Activated T-helper 1 cell treated with anti-CD3 and anti-CD28 coated beads, Interleukin-2, amount 50 U/mL, for 16 hours (primary cell): ENCODE results near the gene CCDC38.

Experiments used
- DNase-seq, 2 donors: peaks; one replicate each; pipeline ENCODE4 v3.0.0-alpha.2; 2020; ENCODE audit warnings: low read depth in 1 of 2, low spot score in 1 of 2

Gene CCDC38

GRCh38 chr12:95962222-95962621, 19.8 kb upstream of the CCDC38 start:
- DNase-seq: no peak

GRCh38 chr12:95960241-95960640, 17.8 kb upstream of the CCDC38 start:
- no peak for DNase-seq

- no peak for DNase-seq
Observed at GRCh38 chr12:95959107-95959506, 16.7 kb upstream of the CCDC38 start.

GRCh38 chr12:95956557-95957145, 14.2 kb upstream of the CCDC38 start:
- no peak for DNase-seq

- no peak for DNase-seq
Observed at GRCh38 chr12:95955549-95956159, 13.2 kb upstream of the CCDC38 start.

- DNase-seq: no peak
Observed at GRCh38 chr12:95953000-95953399, 10.6 kb upstream of the CCDC38 start.

- no peak for DNase-seq
Observed at GRCh38 chr12:95951515-95951914, 9.1 kb upstream of the CCDC38 start.

GRCh38 chr12:95949477-95950206, 7.2 kb upstream of the CCDC38 start:
- DNase-seq: no peak

GRCh38 chr12:95944108-95944704, 1.8 kb upstream of the CCDC38 start:
- DNase-seq: no peak

GRCh38 chr12:95943330-95943842, 972 bp upstream of the CCDC38 start, which contains the start of gene AMDHD1:
Gene AMDHD1 (plus strand): TSS chr12:95943331. CDS start chr12:95943399, 68 bp downstream.
- DNase-seq: peak; percentile 16 to 38

- no peak for DNase-seq
Observed at GRCh38 chr12:95942101-95942523, 302 bp downstream of the CCDC38 start.

- DNase-seq: no peak
Observed at GRCh38 chr12:95940514-95940913, 1.9 kb downstream of the CCDC38 start.

GRCh38 chr12:95922231-95922630, 20.2 kb downstream of the CCDC38 start:
- no peak for DNase-seq

- no peak for DNase-seq
Observed at GRCh38 chr12:95919110-95919509, 23.3 kb downstream of the CCDC38 start.

GRCh38 chr12:95918194-95918993, 24.0 kb downstream of the CCDC38 start:
- peak in 1 of 2 donors; percentile 9 for DNase-seq

- DNase-seq: no peak
Observed at GRCh38 chr12:95909871-95910270, 32.5 kb downstream of the CCDC38 start.

GRCh38 chr12:95908573-95908972, 33.8 kb downstream of the CCDC38 start:
- no peak for DNase-seq

- DNase-seq: no peak
Observed at GRCh38 chr12:95898081-95898480, 44.3 kb downstream of the CCDC38 start.

- DNase-seq: no peak
Observed at GRCh38 chr12:95896846-95897245, 45.6 kb downstream of the CCDC38 start.

- no peak for DNase-seq
Observed at GRCh38 chr12:95890958-95891357, 51.5 kb downstream of the CCDC38 start.

- DNase-seq: no peak
Observed at GRCh38 chr12:95887311-95887710, 55.1 kb downstream of the CCDC38 start.
